ENCODE results near the gene ZG16B.
A peak's percentile ranks its signal among the peaks of the same experiment; 100 is the strongest.

Gene ZG16B

DNA sequence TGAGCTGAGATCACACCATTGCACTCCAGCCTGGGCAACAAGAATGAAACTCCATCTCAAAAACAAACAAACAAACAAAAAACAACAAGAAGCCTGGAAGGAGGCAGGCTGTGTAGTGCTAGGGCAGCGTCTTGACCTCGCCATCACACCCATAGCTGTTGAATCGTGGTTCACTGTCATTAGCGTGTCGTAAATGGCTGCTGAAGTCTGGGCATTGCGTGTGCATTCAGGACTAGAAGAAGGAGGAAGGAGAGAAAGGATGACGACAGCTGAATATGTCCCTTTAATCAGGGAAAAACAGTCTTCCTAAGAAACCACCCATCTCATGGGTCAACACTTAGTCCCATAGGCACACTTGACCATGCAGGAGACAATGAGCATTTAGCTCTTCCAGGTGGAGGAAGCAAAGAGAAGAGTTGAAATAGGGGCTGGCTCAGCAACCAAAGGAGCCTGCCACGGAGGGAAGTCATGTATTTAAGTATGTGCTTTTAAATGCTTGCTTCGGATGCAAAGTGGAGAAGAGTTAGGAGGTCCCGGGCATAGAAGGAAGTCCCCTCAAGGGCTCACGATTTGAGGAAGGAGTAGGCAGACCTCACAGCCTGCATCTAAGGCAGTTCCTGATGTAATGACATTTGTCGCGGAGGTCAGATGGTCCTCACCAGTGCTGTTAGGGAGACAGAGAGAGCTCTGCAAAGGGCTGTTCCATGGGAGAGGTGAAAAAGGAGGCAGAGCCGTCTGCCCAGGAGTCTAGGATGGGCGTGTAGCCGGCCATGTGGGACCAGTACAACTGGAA is 19.0 kb downstream of the ZG16B start:
- no peak for DNase-seq

DNA sequence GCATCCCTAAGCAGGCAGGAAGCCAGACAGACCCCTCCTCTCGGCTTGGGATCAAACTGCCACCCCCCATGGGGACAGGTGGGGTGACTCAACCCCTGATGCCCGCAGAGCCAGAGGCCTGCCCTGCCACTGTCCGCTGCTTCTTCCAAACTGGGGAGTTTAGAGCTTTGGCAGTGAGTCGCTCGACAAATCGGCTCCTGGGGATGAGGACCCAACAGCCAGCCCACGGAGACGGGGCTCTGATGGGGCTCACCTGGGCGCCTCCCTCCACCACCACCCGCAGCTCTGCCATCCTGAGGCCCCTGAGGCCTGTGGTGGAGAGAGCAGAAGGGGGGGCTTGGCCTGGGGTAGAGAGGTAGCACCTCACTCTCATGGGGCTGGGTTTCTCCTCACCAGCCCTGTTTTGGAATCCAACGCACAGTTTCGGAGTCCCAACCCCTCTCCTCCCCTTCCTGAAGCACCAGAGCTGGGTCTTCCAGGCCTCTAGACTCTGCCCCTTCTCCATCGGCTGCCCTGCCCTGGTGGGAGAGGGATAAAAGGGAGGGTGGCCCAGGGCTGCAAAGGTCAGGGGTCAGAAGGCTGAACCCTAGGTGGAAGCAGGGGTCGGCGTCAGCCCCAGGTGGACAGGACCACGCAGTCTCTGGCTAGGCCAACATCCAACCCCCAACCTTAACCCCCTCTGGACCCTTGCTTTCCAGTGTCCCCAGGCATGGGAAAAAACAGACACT is 22.1 kb downstream of the ZG16B start:
- DNase-seq = no peak

DNA sequence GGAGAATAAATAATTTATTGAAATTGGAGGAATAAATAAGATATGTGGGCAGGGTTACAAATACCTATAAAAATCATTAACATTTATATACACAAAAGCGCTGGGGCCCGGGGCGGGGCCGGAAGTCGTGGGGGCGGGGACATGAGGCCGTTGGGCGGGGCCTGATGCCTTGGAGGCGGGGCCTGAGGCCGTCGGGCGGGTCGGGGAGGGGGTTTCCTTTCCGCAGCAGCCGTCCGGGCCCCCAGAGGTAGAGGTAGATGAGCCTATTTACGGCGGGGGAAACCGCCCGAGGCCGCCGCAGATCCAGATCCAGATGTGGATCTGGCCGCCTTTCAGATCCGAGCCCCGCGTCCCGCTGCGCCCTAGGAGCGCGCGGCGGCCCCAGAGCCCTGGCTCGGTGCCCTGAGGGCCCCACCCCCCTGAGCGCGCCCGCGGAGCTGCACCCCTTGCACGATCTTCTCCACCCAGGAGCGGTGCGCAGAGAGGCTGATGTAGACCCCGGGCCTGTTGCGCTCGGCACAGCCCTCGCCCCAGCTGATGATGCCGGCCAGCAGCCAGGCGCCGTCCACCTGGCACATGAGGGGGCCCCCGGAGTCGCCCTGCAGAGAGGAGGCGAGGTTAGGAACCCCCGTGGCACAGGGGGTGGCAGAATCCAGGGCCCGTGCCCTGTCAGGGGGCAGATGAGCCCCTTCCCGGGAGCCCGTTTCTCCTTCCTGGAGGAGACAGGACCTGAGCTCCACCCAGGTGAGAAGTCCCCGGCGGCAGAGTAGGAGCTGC is 22.8 kb downstream of the ZG16B start:
- DNase-seq = no peak

DNA sequence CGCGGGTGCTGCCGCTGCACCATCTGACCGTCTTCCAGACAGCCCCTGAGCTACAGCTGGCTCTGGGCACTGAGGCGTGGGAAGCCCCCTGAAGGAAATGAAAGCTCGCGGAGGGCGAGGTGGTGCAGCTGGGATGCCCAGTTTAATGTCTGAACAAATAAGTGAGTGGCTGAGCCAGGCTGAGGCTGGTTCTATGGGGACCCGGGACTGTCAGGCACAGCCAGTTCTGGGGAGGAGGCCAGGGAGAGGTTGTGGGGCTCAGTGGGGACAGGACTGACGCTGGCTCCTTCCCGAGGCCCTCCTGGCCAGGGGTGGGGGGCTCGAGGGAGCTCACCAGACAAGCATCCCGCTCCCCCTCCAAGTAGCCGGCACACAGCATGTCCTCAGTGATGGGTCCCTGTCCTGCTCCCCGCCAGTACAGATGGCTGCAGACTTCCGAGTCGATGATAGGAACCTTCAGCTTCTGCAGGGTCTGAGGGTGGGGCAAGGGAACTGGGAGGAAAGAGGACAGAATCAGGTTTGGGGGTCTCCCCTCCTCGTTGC is 23.5 kb downstream of the ZG16B start:
- DNase-seq = no peak

DNA sequence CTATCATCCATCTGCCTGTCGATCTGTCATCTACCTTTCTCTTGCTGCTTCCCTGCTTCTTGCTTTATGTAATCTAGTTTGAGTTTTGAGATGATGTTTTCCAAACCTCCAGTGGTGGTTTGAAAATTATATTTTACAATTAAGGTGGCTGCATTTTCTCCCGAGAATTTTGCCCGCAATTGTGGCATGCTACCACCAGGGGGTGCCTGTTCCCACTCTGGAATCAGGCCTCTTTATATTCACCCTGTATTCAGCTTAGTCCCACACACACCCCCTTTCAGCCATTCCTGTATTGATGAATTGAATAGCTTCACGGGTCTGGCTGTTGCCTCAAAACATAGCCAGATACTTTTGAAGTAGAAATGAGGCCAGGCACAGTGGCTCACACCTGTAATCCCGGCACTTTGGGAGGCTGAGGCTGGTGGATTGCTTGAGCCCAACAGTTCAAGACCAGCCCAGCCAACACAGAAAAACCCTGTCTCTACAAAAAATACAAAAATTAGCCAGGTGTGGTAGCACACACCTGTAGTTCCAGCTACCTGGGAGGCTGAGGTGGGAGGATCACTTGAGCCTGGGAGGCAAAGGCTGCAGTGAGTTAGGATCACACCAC is 24.7 kb downstream of the ZG16B start:
- DNase-seq = peak; percentile 38

DNA sequence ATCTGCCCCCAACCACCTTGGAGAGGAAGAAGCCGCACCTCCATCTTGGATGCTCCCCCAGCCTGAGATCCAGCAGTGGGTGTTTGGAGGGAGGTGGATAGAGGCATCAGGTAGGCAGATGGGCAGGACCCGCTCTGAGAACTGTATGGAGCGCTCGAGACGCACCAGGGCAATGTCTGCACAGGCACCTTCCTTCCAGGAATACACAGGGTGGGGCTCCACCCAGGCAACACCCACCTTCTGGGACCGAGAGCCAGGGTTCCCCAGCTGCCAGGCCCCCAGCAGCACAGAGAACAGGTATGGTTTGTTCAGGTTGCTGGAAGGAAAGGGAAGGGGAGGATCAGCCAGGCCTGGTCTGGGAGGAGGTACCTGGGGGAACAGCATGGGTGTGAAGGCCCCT is 25.4 kb downstream of the ZG16B start:
- no peak for DNase-seq

DNA sequence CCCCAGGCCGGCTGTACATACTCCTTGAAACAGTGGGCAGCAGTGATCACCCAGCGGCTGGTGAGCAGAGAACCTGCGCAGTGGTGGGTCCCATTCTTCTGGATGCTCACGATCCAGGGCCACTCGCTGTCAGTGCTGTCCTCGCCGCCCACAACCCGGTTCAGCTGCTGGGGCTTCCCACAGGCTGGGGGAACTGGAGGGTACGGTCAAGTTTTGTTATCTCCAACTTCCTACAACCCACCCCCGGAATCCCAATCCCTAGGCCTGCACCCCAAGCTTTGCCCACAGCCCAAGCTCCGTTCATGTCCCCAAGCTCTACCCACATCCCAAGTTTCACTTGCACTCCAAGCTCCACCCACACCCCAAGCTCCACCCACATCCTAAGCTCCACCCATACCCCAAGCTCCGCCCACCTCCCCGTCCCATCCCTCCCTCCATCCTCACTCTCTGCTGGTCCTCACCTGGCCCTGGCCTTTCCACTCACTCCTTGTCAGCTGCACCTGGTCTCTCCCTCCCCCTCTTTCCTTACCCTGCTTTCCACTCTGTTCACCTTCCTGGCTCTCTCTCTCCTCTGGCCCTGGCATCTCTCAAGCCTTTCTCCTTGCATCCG is 26.1 kb downstream of the ZG16B start:
- DNase-seq = peak; percentile 32

DNA sequence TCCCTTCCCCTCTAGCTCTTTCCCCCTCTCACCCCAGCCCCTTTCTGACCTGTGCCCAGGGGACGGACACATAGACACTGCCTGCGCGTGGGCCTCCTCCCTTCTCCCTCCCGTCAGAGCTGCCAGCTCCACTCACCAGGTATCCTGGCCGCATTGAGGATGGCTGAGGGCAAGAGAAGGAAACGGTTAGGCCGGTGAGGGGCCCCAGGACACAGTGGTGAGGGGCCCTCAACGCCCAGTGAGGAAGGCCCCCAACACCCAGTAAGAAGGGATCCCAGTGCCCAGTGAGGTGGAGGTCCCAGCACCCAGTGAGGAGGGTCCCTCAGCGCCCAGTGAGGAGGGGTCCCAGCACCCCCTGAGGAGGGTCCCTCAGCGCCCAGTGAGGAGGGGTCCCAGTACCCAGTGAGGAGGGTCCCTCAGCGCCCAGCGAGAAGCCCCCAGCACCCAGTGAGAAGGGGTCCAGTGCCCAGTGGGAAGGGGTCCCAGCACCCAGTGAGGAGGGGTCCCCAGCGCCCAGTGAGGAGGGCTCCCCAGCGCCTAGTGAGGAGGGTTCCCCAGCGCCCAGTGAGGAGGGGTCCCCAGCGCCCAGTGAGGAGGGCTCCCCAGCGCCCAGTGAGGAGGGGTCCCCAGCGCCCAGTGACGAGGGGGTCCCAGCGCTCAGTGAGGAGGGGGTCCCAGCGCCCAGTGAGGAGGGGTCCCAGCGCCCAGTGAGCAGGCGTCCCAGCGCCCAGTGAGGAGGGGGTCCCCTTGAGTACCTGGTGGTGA is 26.8 kb downstream of the ZG16B start:
- no peak for DNase-seq

DNA sequence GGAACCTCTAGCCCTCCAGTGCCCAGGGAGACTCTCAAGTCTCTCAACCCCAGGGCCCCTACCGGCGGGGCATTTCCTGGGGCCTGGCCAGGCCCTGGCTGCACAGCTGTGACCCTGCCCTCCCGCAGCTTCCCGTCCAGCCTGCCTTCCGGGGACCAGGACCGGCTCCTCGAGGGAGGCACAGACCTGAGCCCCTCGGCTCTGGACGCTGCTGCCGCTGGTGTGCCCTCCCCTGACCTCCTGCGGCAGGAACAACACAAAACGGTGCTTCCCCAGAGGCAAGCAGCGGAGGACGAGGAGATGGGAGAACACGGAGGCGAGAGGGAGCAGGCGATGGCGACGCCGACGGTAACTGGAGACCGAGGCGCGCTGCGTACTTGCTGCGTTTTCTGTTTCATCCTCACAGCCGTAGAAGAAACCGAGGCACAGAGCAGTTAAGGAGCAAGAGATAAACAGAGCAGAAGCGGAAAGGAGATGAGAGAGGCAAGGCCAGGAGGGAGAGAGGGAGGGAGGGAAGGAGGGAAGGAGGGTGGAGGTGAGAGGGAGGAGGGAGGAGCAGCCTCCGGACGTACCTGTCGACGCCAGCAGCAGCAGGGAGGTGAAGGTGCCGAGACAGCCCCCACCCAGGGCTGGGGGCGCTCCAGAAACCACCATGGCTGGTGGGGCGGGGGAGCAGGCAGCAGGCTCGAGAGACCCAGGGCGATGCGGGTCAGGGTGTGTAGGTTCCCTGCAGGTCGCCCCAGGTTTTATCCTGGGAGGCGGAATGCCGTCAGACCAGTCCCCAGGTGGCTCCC is 27.5 kb downstream of the ZG16B start, which contains the start of gene PRSS22:
TSS of gene PRSS22 (minus strand) at position 720 of the 794 bp plus-strand sequence. CDS start at position 654, 66 bp downstream.
- peak; percentile 17 for DNase-seq

DNA sequence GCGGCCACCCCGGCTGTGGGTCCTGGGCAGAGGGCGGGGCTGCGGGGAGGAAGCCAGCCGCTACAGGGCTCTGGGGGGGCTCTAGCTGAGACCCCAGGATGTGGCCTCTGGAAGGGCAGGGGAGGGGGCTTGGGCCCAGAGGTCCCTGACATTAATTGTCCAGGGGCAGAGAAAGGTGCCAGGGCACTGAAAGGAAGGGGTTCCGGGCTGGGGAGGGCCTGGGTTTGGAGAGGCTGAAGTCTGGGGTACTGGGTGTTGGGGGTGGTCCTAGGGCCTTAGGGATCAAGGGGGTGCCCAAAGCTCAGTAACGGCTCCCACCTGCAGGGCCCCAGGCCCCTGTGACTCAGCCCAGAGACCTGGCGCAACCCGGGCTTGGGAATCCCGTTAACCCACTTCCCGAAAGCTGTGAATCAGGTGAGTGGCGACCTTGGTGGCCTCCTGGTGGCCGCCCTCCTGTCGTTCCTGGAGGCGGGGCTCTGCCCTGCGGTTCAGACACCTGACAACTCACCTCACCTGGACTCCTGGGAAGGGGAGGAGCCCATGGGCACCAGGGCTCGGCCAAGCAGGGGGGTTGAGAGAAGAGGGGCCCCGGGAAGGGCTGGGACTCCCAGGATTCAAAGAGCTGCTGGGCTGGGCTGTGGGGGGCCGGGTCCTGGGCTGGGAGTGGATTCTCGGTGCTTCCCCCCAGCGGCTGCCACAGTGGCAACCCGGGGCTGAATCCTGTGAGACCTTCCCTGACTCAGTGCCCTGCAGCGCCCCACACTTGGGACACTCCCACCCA is 28.3 kb downstream of the ZG16B start:
- no peak for DNase-seq

DNA sequence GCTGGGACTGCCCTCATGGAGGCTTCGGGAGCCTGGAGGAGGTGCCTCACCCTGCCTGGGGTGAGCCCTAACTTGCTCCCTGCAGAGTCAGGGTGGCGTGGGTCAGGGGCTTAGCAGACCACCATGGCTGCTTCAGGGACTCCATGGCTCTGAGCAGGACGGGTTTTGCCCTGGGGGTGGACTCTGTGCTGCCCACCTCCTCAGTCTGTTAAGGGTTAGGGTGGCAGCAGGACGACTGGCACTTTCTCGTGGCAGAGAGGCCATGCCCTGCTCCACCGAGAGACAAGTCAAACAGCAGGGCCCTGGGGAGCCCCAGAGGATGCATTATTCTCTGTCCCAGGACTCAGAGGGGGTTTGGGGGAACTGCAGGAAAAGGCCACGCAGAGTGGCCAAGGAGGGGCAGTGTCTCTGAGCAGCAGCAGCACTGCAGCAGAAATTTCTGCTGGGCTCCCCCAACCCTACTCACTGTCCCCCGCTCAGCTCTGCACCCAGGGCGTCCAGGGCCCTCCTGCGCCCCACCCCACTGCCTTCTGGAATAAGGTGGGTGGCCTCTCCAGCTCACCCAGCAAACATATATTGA is 29.7 kb downstream of the ZG16B start:
- no peak for DNase-seq

DNA sequence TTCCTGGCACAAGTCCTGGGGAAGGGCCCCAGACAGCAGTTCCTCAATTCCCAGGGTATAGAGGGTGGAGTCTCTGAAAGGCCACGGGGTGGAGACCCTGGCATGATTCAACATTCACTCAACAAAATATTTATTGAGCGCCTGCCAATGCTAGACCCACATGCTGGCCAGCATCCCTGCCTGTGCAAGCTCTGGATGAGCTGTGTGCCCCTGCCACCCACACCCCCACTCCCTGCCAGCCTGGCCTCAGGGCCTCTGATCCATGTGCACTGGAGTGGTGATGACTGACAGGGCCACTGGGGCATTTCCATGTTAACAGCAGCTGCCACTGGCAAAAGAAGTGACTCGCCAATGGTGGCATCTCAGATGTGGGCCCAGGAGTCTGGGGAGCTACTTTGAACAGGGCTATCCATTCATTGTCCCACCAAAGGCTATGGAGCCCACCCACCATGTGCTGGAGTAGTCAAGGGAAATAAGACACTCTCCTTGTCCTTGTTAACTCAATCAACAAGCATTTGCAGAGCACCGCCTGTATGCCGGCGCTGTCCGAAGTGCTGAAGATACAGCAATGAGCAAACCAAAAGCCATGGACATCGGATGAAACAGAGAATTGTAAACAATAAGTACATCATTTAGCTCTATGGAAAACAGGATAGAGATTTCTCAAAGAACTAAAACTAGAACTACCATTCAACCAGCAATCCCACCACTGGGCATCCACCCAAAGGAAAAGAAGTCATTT is 30.9 kb downstream of the ZG16B start:
- peak; percentile 56 for DNase-seq

DNA sequence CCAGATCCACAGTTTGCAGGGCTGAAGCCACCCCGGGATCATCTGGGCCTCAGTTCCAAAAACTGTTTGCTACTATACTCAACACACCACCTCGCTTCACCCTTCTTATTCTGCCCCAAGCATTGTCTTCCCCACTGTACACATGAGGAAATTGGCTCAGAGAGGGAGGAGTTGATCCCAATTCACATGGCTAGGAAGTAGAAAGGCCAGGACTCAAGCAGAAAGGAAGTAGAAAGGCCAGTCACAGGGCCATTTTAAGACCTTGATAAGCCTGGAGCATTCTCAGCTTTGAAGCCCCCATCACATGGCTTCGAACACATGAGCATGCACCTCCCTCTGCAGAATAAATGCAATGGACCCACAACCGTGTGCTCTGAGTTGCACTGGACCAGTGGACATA is 35.5 kb downstream of the ZG16B start:
- DNase-seq = no peak

DNA sequence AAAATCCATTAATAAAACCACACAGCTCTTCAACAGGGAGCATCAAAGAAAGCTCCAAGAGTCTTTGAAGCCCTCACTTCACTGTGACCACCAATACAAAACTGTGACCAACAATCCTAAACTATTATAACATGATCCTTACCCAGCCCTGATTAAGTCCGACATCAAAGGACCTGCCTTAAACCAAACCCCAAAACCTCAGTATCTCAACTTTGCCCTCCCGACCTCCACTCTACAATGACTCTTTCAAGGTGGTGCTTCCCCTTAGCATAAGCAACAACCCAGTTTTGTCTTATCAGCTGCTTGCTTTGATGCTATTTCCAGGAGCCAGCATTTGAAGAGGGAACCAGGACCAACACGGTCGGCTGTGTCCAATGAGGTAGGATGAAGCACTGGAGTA is 36.3 kb downstream of the ZG16B start:
- no peak for DNase-seq

DNA sequence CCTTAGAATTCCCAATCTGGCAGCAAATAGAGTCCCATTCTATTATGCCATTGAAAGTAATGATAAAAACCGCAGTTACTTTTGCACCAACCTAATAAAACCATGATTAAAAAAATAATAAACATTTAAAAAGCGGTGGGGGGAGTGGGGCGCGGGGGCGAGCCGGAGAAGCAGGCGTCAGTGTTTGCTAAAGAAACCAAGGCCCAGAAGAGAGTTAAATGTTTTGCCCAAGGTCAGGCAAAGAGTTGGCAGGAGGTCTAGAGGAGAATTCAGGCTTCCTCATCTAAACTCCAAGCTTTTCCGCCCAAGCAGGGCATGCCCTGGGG is 37.5 kb downstream of the ZG16B start:
- DNase-seq = no peak

DNA sequence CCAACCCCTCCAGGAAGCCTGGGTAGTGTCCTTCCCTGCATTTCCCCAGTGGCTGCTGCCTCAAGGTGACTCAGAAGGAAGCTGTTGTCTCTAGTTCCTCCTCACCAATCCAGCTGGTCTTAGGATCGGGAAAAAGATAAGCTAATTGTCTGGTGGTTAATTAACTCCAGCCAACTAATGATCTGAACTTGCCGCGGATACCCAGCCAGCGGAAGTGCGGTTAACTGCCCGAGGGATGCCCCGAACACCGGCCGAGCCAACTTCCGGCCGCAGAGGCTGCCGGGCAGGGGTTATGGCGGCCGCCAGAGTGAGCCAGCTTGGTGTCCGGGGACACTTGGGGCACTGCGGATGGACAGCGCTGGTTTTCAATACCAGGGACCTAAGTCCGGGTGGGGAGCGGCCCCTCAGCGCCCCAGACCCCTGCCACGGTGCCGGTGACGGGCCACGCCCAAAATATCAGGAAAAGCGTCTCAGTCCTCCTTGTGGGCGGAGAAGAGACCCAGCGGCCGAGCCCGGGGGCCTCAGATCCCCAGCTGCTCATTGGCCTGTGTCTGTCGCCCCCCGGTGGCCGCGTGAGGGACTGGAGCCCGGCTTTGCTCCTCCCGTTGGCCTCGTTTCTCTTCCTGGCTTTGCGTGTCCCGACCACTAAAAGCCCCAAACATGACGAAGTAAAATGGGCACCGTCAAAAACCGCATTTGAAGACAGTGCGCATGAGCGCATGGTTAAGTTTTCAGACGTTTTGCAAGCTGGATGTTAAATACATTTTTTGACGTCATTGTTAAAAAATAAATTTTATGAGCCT is 38.1 kb downstream of the ZG16B start:
- peak; percentile 98 for DNase-seq

DNA sequence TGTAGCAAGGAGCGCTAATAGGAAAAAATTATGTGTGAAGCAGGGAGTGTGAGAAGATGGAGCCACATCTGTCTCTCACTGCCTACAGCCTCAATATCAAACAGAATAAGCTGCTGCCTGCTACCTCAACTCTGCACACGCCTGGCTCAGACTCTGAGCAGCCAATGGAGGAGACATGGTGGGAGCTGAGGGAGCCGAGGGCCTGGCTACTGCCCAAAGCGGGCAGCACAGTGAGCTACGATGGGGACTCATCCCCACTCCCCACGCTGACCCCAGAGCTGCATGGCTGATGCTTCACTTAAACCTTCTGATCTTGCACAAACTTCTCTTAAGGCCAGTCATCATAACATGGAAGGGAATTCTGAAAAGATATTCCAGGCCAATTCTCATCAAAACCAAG is 41.8 kb downstream of the ZG16B start:
- DNase-seq = no peak
